OCI-LY3 (cell line): ENCODE measurements around the gene FADS1.

ENCODE experiments used
- CTCF ChIP-seq: fragments of 200-600, 300-600 bp; sonication (generic); IDR thresholded peaks from 2 replicates; pipeline ENCODE4 v1.5.1; 2014; ENCODE audit warnings: antibody characterized with exemption, low read length, low read depth
- EZH2phosphoT487 ChIP-seq: fragments of 200-600 bp; shearing (Covaris generic); IDR thresholded peaks from 2 replicates; pipeline ENCODE4 v1.6.1; 2018; ENCODE audit warnings: antibody characterized with exemption, mixed run types, low read depth

DNA sequence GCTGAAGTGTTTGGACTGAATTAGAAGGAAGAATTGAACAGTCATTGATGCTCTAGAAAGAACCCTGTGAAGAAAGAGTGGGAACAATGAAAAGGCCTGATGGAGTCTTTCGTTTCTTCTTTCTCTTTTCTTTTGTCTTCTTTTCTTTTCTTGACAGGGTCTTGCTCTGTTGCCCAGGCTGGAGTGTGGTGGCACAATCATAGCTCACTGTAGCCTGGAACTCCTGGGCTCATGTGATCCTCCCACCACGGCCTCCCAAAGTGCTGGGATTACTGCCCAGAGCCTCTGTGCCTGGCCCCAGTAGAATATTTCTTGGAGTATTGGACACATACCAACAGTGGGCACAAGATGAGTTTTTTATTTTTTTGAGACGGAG, 23.0 kb downstream of the FADS1 start:
- TF ChIP-seq EZH2phosphoT487 (no peak), CTCF (no peak)
